ENCODE measurements around the gene FBXL15. TPM values are rescaled to one million over a fixed set of nuclear protein-coding genes. Genes with fewer than 3 reads are reported as not detected.

Gene FBXL15
- total and polyA plus RNA-seq, 9 of the 15 experiments (the other 6 are each of a cell fraction or from before 2014, with no cell fraction given): 0.08 to 25.9 (median 3.5) TPM

- TF ChIP-seq NR2C2 (CRISPR knock-in tag; IDR thresholded peaks at IDR 0.05): 0 out of 2 replicates have a peak, but pooled peaks have one; percentile 23
- 0 out of 2 replicates have a peak, but pooled peaks have one; percentile 26 for TF ChIP-seq NR2C2 (tag; IDR thresholded peaks at IDR 0.05)
- no peak for TF ChIP-seq TRIM24 (IDR thresholded peaks at IDR 0.05)
- TF ChIP-seq DEAF1 (CRISPR knock-in tag; IDR thresholded peaks at IDR 0.05): no peak
- 0 out of 2 replicates have a peak, but pooled peaks have one; percentile 22 for TF ChIP-seq E2F3 (CRISPR knock-in tag; IDR thresholded peaks at IDR 0.05)
- TF ChIP-seq STAG1 (CRISPR knock-in tag; IDR thresholded peaks at IDR 0.05; ENCODE audit: borderline replicate concordance): no peak
- TF ChIP-seq BDP1 (IDR thresholded peaks at IDR 0.05; ENCODE audit: insufficient read depth, insufficient read length): no peak
- TF ChIP-seq ZNF766 (CRISPR knock-in tag; conservative IDR thresholded peaks at IDR 0.05): peak; percentile 67; the same call in 1 of the 2 replicates
- no peak for TF ChIP-seq EHMT2 (IDR thresholded peaks at IDR 0.05)
- TF ChIP-seq, protein P1, sequence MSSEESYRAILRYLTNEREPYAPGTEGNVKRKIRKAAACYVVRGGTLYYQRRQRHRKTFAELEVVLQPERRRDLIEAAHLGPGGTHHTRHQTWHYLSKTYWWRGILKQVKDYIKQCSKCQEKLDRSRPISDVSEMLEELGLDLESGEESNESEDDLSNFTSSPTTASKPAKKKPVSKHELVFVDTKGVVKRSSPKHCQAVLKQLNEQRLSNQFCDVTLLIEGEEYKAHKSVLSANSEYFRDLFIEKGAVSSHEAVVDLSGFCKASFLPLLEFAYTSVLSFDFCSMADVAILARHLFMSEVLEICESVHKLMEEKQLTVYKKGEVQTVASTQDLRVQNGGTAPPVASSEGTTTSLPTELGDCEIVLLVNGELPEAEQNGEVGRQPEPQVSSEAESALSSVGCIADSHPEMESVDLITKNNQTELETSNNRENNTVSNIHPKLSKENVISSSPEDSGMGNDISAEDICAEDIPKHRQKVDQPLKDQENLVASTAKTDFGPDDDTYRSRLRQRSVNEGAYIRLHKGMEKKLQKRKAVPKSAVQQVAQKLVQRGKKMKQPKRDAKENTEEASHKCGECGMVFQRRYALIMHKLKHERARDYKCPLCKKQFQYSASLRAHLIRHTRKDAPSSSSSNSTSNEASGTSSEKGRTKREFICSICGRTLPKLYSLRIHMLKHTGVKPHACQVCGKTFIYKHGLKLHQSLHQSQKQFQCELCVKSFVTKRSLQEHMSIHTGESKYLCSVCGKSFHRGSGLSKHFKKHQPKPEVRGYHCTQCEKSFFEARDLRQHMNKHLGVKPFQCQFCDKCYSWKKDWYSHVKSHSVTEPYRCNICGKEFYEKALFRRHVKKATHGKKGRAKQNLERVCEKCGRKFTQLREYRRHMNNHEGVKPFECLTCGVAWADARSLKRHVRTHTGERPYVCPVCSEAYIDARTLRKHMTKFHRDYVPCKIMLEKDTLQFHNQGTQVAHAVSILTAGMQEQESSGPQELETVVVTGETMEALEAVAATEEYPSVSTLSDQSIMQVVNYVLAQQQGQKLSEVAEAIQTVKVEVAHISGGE (CRISPR knock-in tag; IDR thresholded peaks at IDR 0.05): peak in 1 of 3 experiments; percentile 73; a peak in 2 of 6 replicates
- TF ChIP-seq NR4A1 (CRISPR knock-in tag; IDR thresholded peaks at IDR 0.05): 0 out of 2 replicates have a peak, but pooled peaks have one; percentile 47
- peak; percentile 55; the same call in 1 of the 2 replicates for TF ChIP-seq NR4A1 (tag; IDR thresholded peaks at IDR 0.05)
Observed at GRCh38 chr10:102450374-102451104, 29.9 kb downstream of the FBXL15 start (continued).
